ENCODE results near the gene PRDM2. TPM values are rescaled to one million over a fixed set of nuclear protein-coding genes. Genes with fewer than 3 reads are reported as not detected.

PRDM2 gene
- total and polyA plus RNA-seq, 12 donors, result 12.5 to 45.3 (median 30.2) TPM

GRCh38 chr1:13803546-13804239 is 103.7 kb downstream of the PRDM2 start:
- 85 to 91% (median 90%) methylated on average over 13 to 18 of the region's 18 CpGs for WGBS, 4 donors

GRCh38 chr1:13804240-13804633 is 104.2 kb downstream of the PRDM2 start:
- H3K9me3 ChIP-seq (replicated peaks in 1 of 3), result no peaks in the 10 kb centered on the region
- no peak overlapping the region for H3K27ac ChIP-seq
- H3K4me3 ChIP-seq, result no peak overlapping the region
- WGBS, 4 donors, result 85 to 94% (median 92%) methylated on average over 6 to 11 of the region's 11 CpGs
- TF ChIP-seq POLR2A (IDR thresholded peaks at IDR 0.05), result no peak
- TF ChIP-seq CTCF (IDR thresholded peaks at IDR 0.05), result no peak
- no peaks in the 10 kb centered on the region for H3K36me3 ChIP-seq (replicated peaks in 1 of 2)
- no peaks in the 10 kb centered on the region for H3K27me3 ChIP-seq
- DNase-seq, result no peak
- intact Hi-C loops (cut with DNase I), result loop anchor here in 1 of 2 donors (10.0 kb wide), 1 partner anchor 59 kb away; no protein-coding TSS in a partner anchor
- peaks cover 0 to 1% of the 10 kb centered on the region in 2 donors for H3K4me1 ChIP-seq (replicated peaks in 1 of 2)

More at GRCh38 chr1:13803546-13804239, 103.7 kb downstream of the PRDM2 start:
- intact Hi-C loops (cut with DNase I), result loop anchor here in 1 of 2 donors (10.0 kb wide), 1 partner anchor 59 kb away; no protein-coding TSS in a partner anchor
- no peak overlapping the region for H3K4me3 ChIP-seq
- peaks cover 2 to 4% of the 10 kb centered on the region in 2 donors for H3K4me1 ChIP-seq (replicated peaks in 1 of 2)
- TF ChIP-seq CTCF (IDR thresholded peaks at IDR 0.05), result no peak
- no peak for TF ChIP-seq POLR2A (IDR thresholded peaks at IDR 0.05)
- no peak overlapping the region for H3K27ac ChIP-seq
- H3K36me3 ChIP-seq (replicated peaks in 1 of 2), result no peaks in the 10 kb centered on the region
- no peak for DNase-seq
- no peaks in the 10 kb centered on the region for H3K9me3 ChIP-seq (replicated peaks in 1 of 3)
- H3K27me3 ChIP-seq, result no peaks in the 10 kb centered on the region

GRCh38 chr1:13805431-13805830 is 105.4 kb downstream of the PRDM2 start:
- no peak for TF ChIP-seq POLR2A (IDR thresholded peaks at IDR 0.05)
- no peak for TF ChIP-seq CTCF (IDR thresholded peaks at IDR 0.05)
- intact Hi-C loops (cut with DNase I), result loop anchor here in 1 of 2 donors (10.0 kb wide), 1 partner anchor 61 kb away; no protein-coding TSS in a partner anchor
- no peak for DNase-seq

GRCh38 chr1:13806108-13806507 is 106.1 kb downstream of the PRDM2 start:
- intact Hi-C loops (cut with DNase I), result loop anchor here in 1 of 2 donors (10.0 kb wide), 1 partner anchor 61 kb away; no protein-coding TSS in a partner anchor
- DNase-seq, result no peak
- Histone ChIP-seq H3K36me3 (replicated peaks in 1 of 2) (no peaks in the 10 kb centered on the region), H3K9me3 (replicated peaks in 1 of 3) (no peaks in the 10 kb centered on the region), H3K4me1 (replicated peaks in 1 of 2) (no peaks in the 10 kb centered on the region), H3K27ac (no peak overlapping the region), H3K27me3 (no peaks in the 10 kb centered on the region), H3K4me3 (no peak overlapping the region)
- 96 to 100% (median 97%) methylated on average over 13 of the region's 13 CpGs for WGBS, 4 donors
- TF ChIP-seq CTCF (IDR thresholded peaks at IDR 0.05) (no peak), POLR2A (IDR thresholded peaks at IDR 0.05) (no peak)

More at GRCh38 chr1:13805431-13805830, 105.4 kb downstream of the PRDM2 start:
- Histone ChIP-seq H3K27ac (no peak overlapping the region), H3K9me3 (replicated peaks in 1 of 3) (no peaks in the 10 kb centered on the region), H3K4me3 (no peak overlapping the region), H3K36me3 (replicated peaks in 1 of 2) (no peaks in the 10 kb centered on the region), H3K27me3 (no peaks in the 10 kb centered on the region), H3K4me1 (replicated peaks in 1 of 2) (no peaks in the 10 kb centered on the region)
- 89 to 94% (median 91%) methylated on average over 5 of the region's 5 CpGs for WGBS, 4 donors
